HepG2 (cell line): ENCODE results near the gene TGFBI. TPM values are rescaled to one million over a fixed set of nuclear protein-coding genes. Genes with fewer than 3 reads are reported as not detected.

Experiments
- ATAC-seq: fragments of 200-7000 bp; cut with Tn5 transposase; 3 replicates; pipeline ENCODE4 v1.9.1; 2020; ENCODE audit warnings: mild to moderate bottlenecking, moderate library complexity
- BruUV-seq: library from RNA; stranded (reverse); fragments of 400-500 nt; replicated peaks from 2 replicates; lab custom pipeline; 2021; lab: Mats Ljungman, UMichigan
- CTCF ChIA-PET: fragments of 300-600 bp; formaldehyde crosslinking; extraction: SDS; loops from one replicate; lab custom pipeline; 2021; ENCODE audit warnings: low total read pairs, inconsistent platforms, low intra/inter-chr PET ratio; lab: Yijun Ruan, JAX
- POLR2A ChIA-PET: fragments of 350-600 bp; sonication (Branson Sonifier 250); formaldehyde crosslinking; loops from one replicate; lab custom pipeline; 2020; ENCODE audit warnings: antibody characterized with exemption, inconsistent platforms; lab: Yijun Ruan, JAX
- DNase-seq: peaks from one replicate; pipeline ENCODE4 v3.0.0-alpha.2; 2015; ENCODE audit warnings: low spot score
- FAIRE-seq: peaks from 3 replicates; lab custom pipeline; 2011; peaks lifted over from hg19 to GRCh38; lab: Jason Lieb, UNC
- H2AFZ ChIP-seq: one replicate; pipeline ENCODE4 v1.6.1; 2011; ENCODE audit warnings: low read length, inconsistent platforms
- H3K27ac ChIP-seq: fragments of 300-600 bp; 3 replicates; pipeline ENCODE4 v1.8.0; 2011; ENCODE audit warnings: mixed run types, mild to moderate bottlenecking, mixed read lengths, low read length, inconsistent platforms; ENCODE audit not compliant: insufficient read depth; ENCODE audit errors: extremely low read length
- H3K27me3 ChIP-seq, 2 experiments: fragments of 200-600 bp in 1 of 2; 2 replicates in 1 of 2; 3 replicates in 1 of 2; pipeline versions ENCODE4 v1.6.0 to v1.8.0; 2011; ENCODE audit warnings: low read length in 2 of 2, mild to moderate bottlenecking in 2 of 2, moderate library complexity in 2 of 2, inconsistent platforms in 1 of 2; ENCODE audit not compliant: insufficient read depth in 2 of 2, control insufficient read depth in 1 of 2
- H3K36me3 ChIP-seq, 2 experiments: fragments of 200-600 bp in 1 of 2; replicated peaks in 1 of 2; 2 replicates in 1 of 2; 3 replicates in 1 of 2; pipeline versions ENCODE4 v1.5.1 to v1.8.0; 2011; ENCODE audit warnings: low read length in 2 of 2, inconsistent platforms in 1 of 2; ENCODE audit not compliant: insufficient read depth in 2 of 2, control insufficient read depth in 1 of 2
- H3K4me1 ChIP-seq: 2 replicates; pipeline ENCODE4 v1.5.1; 2012; ENCODE audit warnings: low read length, inconsistent platforms; ENCODE audit not compliant: insufficient read depth
- H3K4me2 ChIP-seq: 2 replicates; pipeline ENCODE4 v1.6.0; 2011; ENCODE audit warnings: low read depth, low read length, inconsistent platforms
- H3K4me3 ChIP-seq, 3 experiments: fragments of 200-600 bp in 1 of 3; sonication (generic), shearing (Covaris generic) in 1 of 3; replicated peaks in 1 of 3; 2 replicates each; pipeline ENCODE4 v1.5.1; 2011 to 2016; ENCODE audit warnings: low read length in 3 of 3, inconsistent platforms in 2 of 3, low read depth in 2 of 3, mild to moderate bottlenecking in 2 of 3, control low read depth in 1 of 3, mixed read lengths in 1 of 3; ENCODE audit not compliant: insufficient read depth in 1 of 3
- H3K79me2 ChIP-seq: one replicate; pipeline ENCODE4 v1.6.1; 2011; ENCODE audit warnings: low read length, inconsistent platforms; ENCODE audit not compliant: insufficient read depth
- H3K9ac ChIP-seq: 2 replicates; pipeline ENCODE4 v1.6.0; 2011; ENCODE audit warnings: mild to moderate bottlenecking, low read depth, low read length, inconsistent platforms; ENCODE audit not compliant: insufficient read depth
- H3K9me3 ChIP-seq: 2 replicates; pipeline ENCODE4 v1.5.1; 2012; ENCODE audit warnings: mild to moderate bottlenecking, low read length
- H4K20me1 ChIP-seq: 2 replicates; pipeline ENCODE4 v1.6.0; 2011; ENCODE audit warnings: inconsistent platforms, mild to moderate bottlenecking, low read length, moderate library complexity; ENCODE audit not compliant: insufficient read depth
- BATF2 ChIP-seq: sonication (generic); formaldehyde crosslinking; IDR thresholded peaks from 2 replicates; pipeline ENCODE4 v1.8.0; 2022; ENCODE audit warnings: mild to moderate bottlenecking, missing genetic modification reagents, moderate library complexity
- MYNN ChIP-seq: sonication (generic); formaldehyde crosslinking; IDR thresholded peaks from 2 replicates; pipeline ENCODE4 v1.4.0; 2020; ENCODE audit warnings: mild to moderate bottlenecking, low read depth, missing genetic modification reagents
- PAXIP1 ChIP-seq: sonication (generic); formaldehyde crosslinking; conservative IDR thresholded peaks from 2 replicates; pipeline ENCODE4 v1.4.0; 2020; ENCODE audit warnings: mild to moderate bottlenecking, missing genetic modification reagents, moderate library complexity
- SNAPC5 ChIP-seq: sonication (generic); formaldehyde crosslinking; IDR thresholded peaks from 2 replicates; pipeline ENCODE4 v1.8.1; 2023; ENCODE audit warnings: mild to moderate bottlenecking, missing genetic modification reagents, borderline replicate concordance
- ZMYM2 ChIP-seq: sonication (generic); formaldehyde crosslinking; IDR thresholded peaks from 2 replicates; pipeline ENCODE4 v1.8.0; 2022; ENCODE audit warnings: mild to moderate bottlenecking, missing genetic modification reagents
- ZNF256 ChIP-seq: sonication (generic); formaldehyde crosslinking; conservative IDR thresholded peaks from 2 replicates; pipeline ENCODE4 v1.4.0; 2020; ENCODE audit warnings: missing genetic modification reagents
- WGBS: methylation state at CpG from one replicate; pipeline ENCODE4 v1.1.6; 2017; ENCODE audit warnings: low lambda C conversion rate; 5-methylcytosine and 5-hydroxymethylcytosine counted together
- in situ Hi-C: cut with HindIII; loops from 2 replicates; pipeline ENCODE4 v1.10.0; 2017; ENCODE audit warnings: low pct_unique_long_range_greater_than_20kb; ENCODE audit not compliant: extremely low pct_ligation_motif_present
- intact Hi-C: fragments of 100-400 bp; cut with micrococcal nuclease; formaldehyde crosslinking; loops from one replicate; pipeline ENCODE4 v1.10.0; 2022; ENCODE audit not compliant: unreplicated experiment
- polyA plus RNA-seq, 8 experiments: library from polyadenylated mRNA; depleted of rRNA in 3 of 8; stranded (reverse) in 7 of 8; unstranded in 1 of 8; fragments of >200 nt; fragmentation: Illumina TruSeq in 4 of 8; extraction: Trizol in 4 of 8; gene quantifications; 2 replicates each; pipeline versions ENCODE4 v1.2.1 to v1.2.3, GENCODE V29; 2011 to 2016; ENCODE audit warnings: low read depth in 4 of 8, missing spikeins in 1 of 8, mixed read lengths in 1 of 8; ENCODE audit not compliant: insufficient read depth in 1 of 8
- total RNA-seq, 5 experiments: library from RNA; depleted of rRNA; stranded (reverse); fragments of >200 nt; fragmentation: Illumina TruSeq; extraction: Trizol; gene quantifications; 2 replicates each; pipeline ENCODE4 v1.2.3, GENCODE V29; 2016; ENCODE audit warnings: low read depth in 1 of 5
- TF ChIP-seq, protein P1 (sequence below): sonication (generic); formaldehyde crosslinking; IDR thresholded peaks from 2 replicates; pipeline ENCODE4 v1.4.0; 2020; ENCODE audit warnings: missing genetic modification reagents
- TF ChIP-seq, protein P2 (sequence below): sonication (generic); formaldehyde crosslinking; IDR thresholded peaks from 2 replicates; pipeline ENCODE4 v1.4.0; 2020; ENCODE audit warnings: mild to moderate bottlenecking, missing genetic modification reagents

TGFBI gene
- total and polyA plus RNA-seq, 2 of the 13 experiments (the other 11 are each of a cell fraction or from before 2014, with no cell fraction given): 275 to 457 TPM

- DNase-seq (no peak), FAIRE-seq (no peak), ATAC-seq (no peak)
- ChIA-PET CTCF (interaction anchor here (1.7 to 2.0 kb wide), 2 partner anchors 85 to 114 kb away, joined by 5 to 7 read pairs; no protein-coding TSS in a partner anchor), POLR2A (interaction anchor here (1.1 to 2.5 kb wide), 6 partner anchors 23 to 87 kb away, joined by 4 to 26 read pairs (median 10); partner anchors contain the start of gene TGFBI)
- H3K4me1 ChIP-seq: peaks cover 63% of the 10 kb centered on the region
- no peaks in the 10 kb centered on the region for H4K20me1 ChIP-seq
- H3K4me2 ChIP-seq: no peak overlapping the region
- in situ Hi-C loops (no loop called here), intact Hi-C loops (loop anchor here (1.0 to 2.0 kb wide), 3 partner anchors 31 to 172 kb away; partner anchors contain the start of gene TGFBI)
- no peaks in the 10 kb centered on the region for H3K79me2 ChIP-seq
- WGBS: 91% methylated on average over 6 of the region's 6 CpGs
- no TSS peak for BruUV-seq
- H3K36me3 ChIP-seq: peaks cover 38 to 76% of the 10 kb centered on the region in 2 experiments
- no peak overlapping the region for H3K9ac ChIP-seq
- H3K4me3 ChIP-seq: no peak overlapping the region
- no peaks in the 10 kb centered on the region for H3K9me3 ChIP-seq
- H3K27ac ChIP-seq: peak overlapping the region; percentile 59
- H3K27me3 ChIP-seq: no peaks in the 10 kb centered on the region
- H2AFZ ChIP-seq: no peak overlapping the region
- TF ChIP-seq, protein P1, sequence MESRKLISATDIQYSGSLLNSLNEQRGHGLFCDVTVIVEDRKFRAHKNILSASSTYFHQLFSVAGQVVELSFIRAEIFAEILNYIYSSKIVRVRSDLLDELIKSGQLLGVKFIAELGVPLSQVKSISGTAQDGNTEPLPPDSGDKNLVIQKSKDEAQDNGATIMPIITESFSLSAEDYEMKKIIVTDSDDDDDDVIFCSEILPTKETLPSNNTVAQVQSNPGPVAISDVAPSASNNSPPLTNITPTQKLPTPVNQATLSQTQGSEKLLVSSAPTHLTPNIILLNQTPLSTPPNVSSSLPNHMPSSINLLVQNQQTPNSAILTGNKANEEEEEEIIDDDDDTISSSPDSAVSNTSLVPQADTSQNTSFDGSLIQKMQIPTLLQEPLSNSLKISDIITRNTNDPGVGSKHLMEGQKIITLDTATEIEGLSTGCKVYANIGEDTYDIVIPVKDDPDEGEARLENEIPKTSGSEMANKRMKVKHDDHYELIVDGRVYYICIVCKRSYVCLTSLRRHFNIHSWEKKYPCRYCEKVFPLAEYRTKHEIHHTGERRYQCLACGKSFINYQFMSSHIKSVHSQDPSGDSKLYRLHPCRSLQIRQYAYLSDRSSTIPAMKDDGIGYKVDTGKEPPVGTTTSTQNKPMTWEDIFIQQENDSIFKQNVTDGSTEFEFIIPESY (CRISPR knock-in tag): peak; percentile 81; the same call in 1 of the 2 replicates
- TF ChIP-seq PAXIP1 (CRISPR knock-in tag): no peak
- no peak for TF ChIP-seq ZNF256 (CRISPR knock-in tag)
- TF ChIP-seq SNAPC5: 0 out of 2 replicates have a peak, but pooled peaks have one; percentile 17
- TF ChIP-seq, protein P2, sequence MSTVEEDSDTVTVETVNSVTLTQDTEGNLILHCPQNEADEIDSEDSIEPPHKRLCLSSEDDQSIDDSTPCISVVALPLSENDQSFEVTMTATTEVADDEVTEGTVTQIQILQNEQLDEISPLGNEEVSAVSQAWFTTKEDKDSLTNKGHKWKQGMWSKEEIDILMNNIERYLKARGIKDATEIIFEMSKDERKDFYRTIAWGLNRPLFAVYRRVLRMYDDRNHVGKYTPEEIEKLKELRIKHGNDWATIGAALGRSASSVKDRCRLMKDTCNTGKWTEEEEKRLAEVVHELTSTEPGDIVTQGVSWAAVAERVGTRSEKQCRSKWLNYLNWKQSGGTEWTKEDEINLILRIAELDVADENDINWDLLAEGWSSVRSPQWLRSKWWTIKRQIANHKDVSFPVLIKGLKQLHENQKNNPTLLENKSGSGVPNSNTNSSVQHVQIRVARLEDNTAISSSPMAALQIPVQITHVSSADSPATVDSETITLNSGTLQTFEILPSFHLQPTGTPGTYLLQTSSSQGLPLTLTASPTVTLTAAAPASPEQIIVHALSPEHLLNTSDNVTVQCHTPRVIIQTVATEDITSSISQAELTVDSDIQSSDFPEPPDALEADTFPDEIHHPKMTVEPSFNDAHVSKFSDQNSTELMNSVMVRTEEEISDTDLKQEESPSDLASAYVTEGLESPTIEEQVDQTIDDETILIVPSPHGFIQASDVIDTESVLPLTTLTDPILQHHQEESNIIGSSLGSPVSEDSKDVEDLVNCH: no peak
- TF ChIP-seq ZMYM2 (CRISPR knock-in tag): peak; percentile 15; the same call in 1 of the 2 replicates
- TF ChIP-seq MYNN (CRISPR knock-in tag): no peak
- no peak for TF ChIP-seq BATF2 (CRISPR knock-in tag)
Observed at GRCh38 chr5:136058972-136059354, 30.2 kb downstream of the TGFBI start.
